Mammary epithelial cell (primary cell): ENCODE data around the gene CHRNA4.

Experiments
- CTCF ChIP-seq, 2 donors: IDR thresholded peaks in 1 of 2; conservative IDR thresholded peaks in 1 of 2; 2 replicates each; pipeline ENCODE4 v1.5.1; 2011 to 2012; ENCODE audit warnings: inconsistent platforms in 2 of 2, low read length in 2 of 2, mild to moderate bottlenecking in 2 of 2, control low read depth in 1 of 2, low read depth in 1 of 2; ENCODE audit not compliant: insufficient read depth in 1 of 2; ENCODE audit errors: extremely low read depth in 1 of 2
- EZH2 ChIP-seq: IDR thresholded peaks from 2 replicates; pipeline ENCODE4 v1.6.1; 2012; ENCODE audit warnings: low read length, inconsistent platforms, borderline replicate concordance

- TF ChIP-seq CTCF (conservative IDR thresholded peaks at IDR 0.05 in 1 of 2, IDR thresholded peaks at IDR 0.05 in 1 of 2; ENCODE audit: extremely low read depth in 1 of 2, insufficient read depth in 1 of 2, low read depth in 1 of 2, low read length in 2 of 2), result no peak
- TF ChIP-seq EZH2, result no peak
These were observed at the start of gene CHRNA4 for GRCh38 chr20:63360850-63361518.
